T-helper 17 cell (primary cell): ENCODE data around the gene CYBA. TPM values are rescaled to one million over a fixed set of nuclear protein-coding genes. Genes with fewer than 3 reads are reported as not detected.
"Not testable (repeated sequence)": the region's sequence is repeated elsewhere in the genome, so short reads cannot be mapped to it uniquely, and the experiment has no call there.

Experiments
- ATAC-seq: fragments of 150-1000 bp; cut with Tn5 transposase; 2 replicates; pipeline ENCODE4 v1.10.0; 2021; ENCODE audit warnings: mild to moderate bottlenecking, moderate library complexity
- DNase-seq, 3 donors: peaks; one replicate each; pipeline versions ENCODE4 v3.0.0 to v3.0.0-alpha.2; 2020 to 2021
- H3K9me3 ChIP-seq: one replicate; pipeline ENCODE4 v1.7.0; 2013; ENCODE audit warnings: low read length, mild to moderate bottlenecking; ENCODE audit not compliant: control insufficient read depth, poor library complexity, severe bottlenecking
- H3K27ac Mint-ChIP-seq: one replicate; pipeline ENCODE4 v1.8.0; 2022; ENCODE audit warnings: mild to moderate bottlenecking, moderate library complexity, mixed read lengths
- H3K27me3 Mint-ChIP-seq: one replicate; pipeline ENCODE4 v1.8.0; 2022; ENCODE audit warnings: mixed read lengths
- H3K36me3 Mint-ChIP-seq: one replicate; pipeline ENCODE4 v1.8.0; 2022; ENCODE audit warnings: low read depth, mixed read lengths
- H3K4me1 Mint-ChIP-seq: one replicate; pipeline ENCODE4 v1.8.0; 2022; ENCODE audit warnings: mild to moderate bottlenecking, mixed read lengths
- H3K4me3 Mint-ChIP-seq: one replicate; pipeline ENCODE4 v1.8.0; 2022; ENCODE audit warnings: mild to moderate bottlenecking, moderate library complexity, mixed read lengths
- total RNA-seq, 4 donors: library from RNA in 2 of 4; stranded (reverse) in 2 of 4; gene quantifications; one replicate each; pipeline ENCODE4 v1.2.3 and lab custom pipeline; 2022 to 2026

Gene CYBA
- total RNA-seq, 2 donors from 2014 or later = 346 to 383 TPM

- peak overlapping the region; percentile 88 for H3K27ac Mint-ChIP-seq
- peaks cover 27% of the 10 kb centered on the region for H3K4me1 Mint-ChIP-seq
- H3K9me3 ChIP-seq = no peaks in the 10 kb centered on the region
- peak overlapping the region; percentile 79 for H3K4me3 Mint-ChIP-seq
- peak; percentile 28 for ATAC-seq
- DNase-seq = peak in 1 of 3 donors; percentile 41
- H3K36me3 Mint-ChIP-seq = no peaks in the 10 kb centered on the region
- no peaks in the 10 kb centered on the region for H3K27me3 Mint-ChIP-seq
Measured at GRCh38 chr16:88681084-88681680, 30.3 kb upstream of the CYBA start.

- peak overlapping the region; percentile 71 for H3K4me3 Mint-ChIP-seq
- peak overlapping the region; percentile 88 for H3K27ac Mint-ChIP-seq
- H3K27me3 Mint-ChIP-seq = no peaks in the 10 kb centered on the region
- H3K36me3 Mint-ChIP-seq = no peaks in the 10 kb centered on the region
- peaks cover 27% of the 10 kb centered on the region for H3K4me1 Mint-ChIP-seq
- no peak for ATAC-seq
- no peak for DNase-seq
- no peaks in the 10 kb centered on the region for H3K9me3 ChIP-seq
Measured at GRCh38 chr16:88680554-88681083, 29.8 kb upstream of the CYBA start.

GRCh38 chr16:88678224-88678979 lies 27.5 kb upstream of the CYBA start:
- Mint-ChIP-seq H3K4me1 (peaks cover 20% of the 10 kb centered on the region), H3K4me3 (no peak overlapping the region)

GRCh38 chr16:88677721-88678120 lies 26.9 kb upstream of the CYBA start:
- ATAC-seq (no peak), DNase-seq (no peak)
- H3K27ac Mint-ChIP-seq = no peak overlapping the region
- no peaks in the 10 kb centered on the region for H3K9me3 ChIP-seq
- H3K27me3 Mint-ChIP-seq = no peaks in the 10 kb centered on the region
- no peak overlapping the region for H3K4me3 Mint-ChIP-seq
- peaks cover 18% of the 10 kb centered on the region for H3K4me1 Mint-ChIP-seq
- no peaks in the 10 kb centered on the region for H3K36me3 Mint-ChIP-seq

More at GRCh38 chr16:88678224-88678979, 27.5 kb upstream of the CYBA start:
- ATAC-seq (no peak), DNase-seq (no peak)
- Mint-ChIP-seq H3K27ac (no peak overlapping the region), H3K27me3 (no peaks in the 10 kb centered on the region), H3K36me3 (no peaks in the 10 kb centered on the region)
- H3K9me3 ChIP-seq = no peaks in the 10 kb centered on the region

- Mint-ChIP-seq H3K36me3 (no peaks in the 10 kb centered on the region), H3K27me3 (no peaks in the 10 kb centered on the region), H3K4me3 (no peak overlapping the region), H3K27ac (no peak overlapping the region), H3K4me1 (peaks cover 9% of the 10 kb centered on the region)
- no peaks in the 10 kb centered on the region for H3K9me3 ChIP-seq
- ATAC-seq (no peak), DNase-seq (no peak)
Measured at GRCh38 chr16:88676502-88677242, 25.8 kb upstream of the CYBA start.

- DNase-seq (no peak), ATAC-seq (no peak)
- H3K4me3 Mint-ChIP-seq = no peak overlapping the region
- H3K9me3 ChIP-seq = no peaks in the 10 kb centered on the region
- no peaks in the 10 kb centered on the region for H3K27me3 Mint-ChIP-seq
- H3K36me3 Mint-ChIP-seq = no peaks in the 10 kb centered on the region
- peaks cover 2% of the 10 kb centered on the region for H3K4me1 Mint-ChIP-seq
- H3K27ac Mint-ChIP-seq = peak overlapping the region; percentile 9
Measured at GRCh38 chr16:88673716-88674379, 23.0 kb upstream of the CYBA start.

GRCh38 chr16:88672776-88673175 lies 21.9 kb upstream of the CYBA start:
- ATAC-seq (no peak), DNase-seq (no peak)
- H3K9me3 ChIP-seq = no peaks in the 10 kb centered on the region
- H3K4me1 Mint-ChIP-seq = peaks cover 4% of the 10 kb centered on the region
- no peak overlapping the region for H3K27ac Mint-ChIP-seq
- H3K4me3 Mint-ChIP-seq = no peak overlapping the region
- no peaks in the 10 kb centered on the region for H3K27me3 Mint-ChIP-seq
- H3K36me3 Mint-ChIP-seq = no peaks in the 10 kb centered on the region

- H3K4me1 Mint-ChIP-seq = peaks cover 4% of the 10 kb centered on the region
- H3K9me3 ChIP-seq = no peaks in the 10 kb centered on the region
- H3K27ac Mint-ChIP-seq = no peak overlapping the region
- ATAC-seq = no peak
- H3K36me3 Mint-ChIP-seq = no peaks in the 10 kb centered on the region
- H3K27me3 Mint-ChIP-seq = no peaks in the 10 kb centered on the region
- H3K4me3 Mint-ChIP-seq = no peak overlapping the region
- no peak for DNase-seq
Measured at GRCh38 chr16:88671806-88672205, 21.0 kb upstream of the CYBA start.

GRCh38 chr16:88669980-88670379 lies 19.1 kb upstream of the CYBA start:
- no peak for DNase-seq
- H3K9me3 ChIP-seq = no peaks in the 10 kb centered on the region
- Mint-ChIP-seq H3K27me3 (no peaks in the 10 kb centered on the region), H3K36me3 (no peaks in the 10 kb centered on the region), H3K27ac (no peak overlapping the region), H3K4me3 (no peak overlapping the region), H3K4me1 (peaks cover 4% of the 10 kb centered on the region)
- ATAC-seq = no peak

GRCh38 chr16:88669493-88669892 lies 18.6 kb upstream of the CYBA start:
- not testable (repeated sequence) for ATAC-seq, H3K27me3 Mint-ChIP-seq, DNase-seq, H3K9me3 ChIP-seq, H3K4me1 Mint-ChIP-seq, H3K27ac Mint-ChIP-seq, H3K36me3 Mint-ChIP-seq, H3K4me3 Mint-ChIP-seq

- Mint-ChIP-seq H3K36me3 (no peaks in the 10 kb centered on the region), H3K27me3 (no peaks in the 10 kb centered on the region), H3K27ac (peak overlapping the region; percentile 45), H3K4me3 (no peak overlapping the region), H3K4me1 (peaks cover 5% of the 10 kb centered on the region)
- no peaks in the 10 kb centered on the region for H3K9me3 ChIP-seq
- no peak for ATAC-seq
- DNase-seq = no peak
Measured at GRCh38 chr16:88667461-88667860, 16.6 kb upstream of the CYBA start.

- ATAC-seq (no peak), DNase-seq (no peak)
- H3K4me3 Mint-ChIP-seq = no peak overlapping the region
- peaks cover 13% of the 10 kb centered on the region for H3K4me1 Mint-ChIP-seq
- no peaks in the 10 kb centered on the region for H3K9me3 ChIP-seq
- no peaks in the 10 kb centered on the region for H3K27me3 Mint-ChIP-seq
- H3K36me3 Mint-ChIP-seq = no peaks in the 10 kb centered on the region
- H3K27ac Mint-ChIP-seq = peak overlapping the region; percentile 19
Measured at GRCh38 chr16:88665570-88665969, 14.7 kb upstream of the CYBA start.

GRCh38 chr16:88665148-88665547 lies 14.3 kb upstream of the CYBA start:
- no peaks in the 10 kb centered on the region for H3K9me3 ChIP-seq
- H3K27ac Mint-ChIP-seq = peak overlapping the region; percentile 19
- no peak for DNase-seq
- H3K4me1 Mint-ChIP-seq = peaks cover 13% of the 10 kb centered on the region
- ATAC-seq = no peak
- H3K4me3 Mint-ChIP-seq = peak overlapping the region; percentile 57
- no peaks in the 10 kb centered on the region for H3K27me3 Mint-ChIP-seq
- no peaks in the 10 kb centered on the region for H3K36me3 Mint-ChIP-seq
